Suppressor macrophage treated with lipopolysaccharide for 4 hours (primary cell): ENCODE data around the gene USP37.
A peak's percentile ranks its signal among the peaks of the same experiment; 100 is the strongest.

Source experiments
- DNase-seq: peaks from one replicate; pipeline ENCODE4 v3.0.0-alpha.2; 2020

Gene USP37

GRCh38 chr2:218472988-218473387, 95.2 kb downstream of the USP37 start:
- peak; percentile 13 for DNase-seq

DNA sequence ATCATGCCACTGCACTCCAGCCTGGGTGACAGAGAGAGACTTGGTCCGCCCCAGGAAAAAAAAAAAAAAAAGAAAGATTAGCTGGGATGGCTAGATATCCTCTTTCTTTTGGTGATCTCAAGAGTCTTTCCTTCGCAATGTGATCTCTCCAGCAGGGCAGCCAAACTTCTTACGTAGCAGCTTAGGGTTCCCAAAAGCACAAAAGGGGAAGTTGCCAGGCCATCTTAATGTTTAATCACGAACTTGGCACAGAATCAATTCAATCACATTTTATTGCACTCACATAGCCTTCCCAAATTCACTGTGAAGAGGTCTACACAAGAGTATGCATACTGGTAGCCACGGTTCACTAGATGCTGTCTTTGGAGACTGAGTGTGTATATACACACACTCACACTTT, 96.2 kb downstream of the USP37 start:
- peak; percentile 87 for DNase-seq

DNA sequence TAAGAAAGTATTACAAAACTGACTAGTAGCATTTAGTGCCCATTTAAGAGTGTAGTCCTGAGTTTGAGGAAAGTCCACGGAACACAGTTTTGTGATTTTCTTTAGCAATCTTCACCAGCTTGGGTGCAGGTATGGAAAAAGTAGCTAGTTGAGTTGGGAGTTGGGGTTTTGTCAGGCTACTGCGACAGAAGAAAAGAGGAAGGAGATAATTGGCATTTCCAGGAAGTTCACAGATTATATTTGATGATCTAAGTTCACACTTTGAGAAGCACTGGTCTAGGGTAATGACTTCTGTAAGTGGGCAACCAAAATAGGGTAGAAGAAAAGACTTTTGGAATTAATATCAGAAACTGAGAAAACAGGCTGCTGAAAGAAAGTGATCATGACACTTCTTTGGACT, 97.1 kb downstream of the USP37 start:
- DNase-seq, result peak; percentile 30

DNA sequence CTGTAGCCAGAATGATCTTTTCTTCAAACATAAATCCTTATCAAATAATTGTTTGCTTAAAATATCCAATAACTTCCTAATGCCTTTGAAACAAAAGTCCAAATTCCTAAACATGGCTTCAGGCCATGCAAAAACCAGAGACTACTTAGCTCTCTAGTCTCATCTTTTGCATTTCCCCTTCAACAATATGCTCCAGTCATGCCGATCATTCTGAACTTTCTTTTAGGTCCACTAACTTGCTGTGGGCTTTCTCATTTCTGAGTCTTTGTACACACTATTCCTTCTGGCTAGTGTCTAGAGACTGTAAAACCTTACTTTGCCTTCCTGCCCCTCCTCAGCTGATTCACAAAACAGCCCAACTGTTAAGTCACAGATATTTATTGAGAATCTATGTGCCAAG, 97.7 kb downstream of the USP37 start:
- DNase-seq, result no peak

GRCh38 chr2:218465987-218466633, 102.0 kb downstream of the USP37 start:
- DNase-seq, result peak; percentile 42

DNA sequence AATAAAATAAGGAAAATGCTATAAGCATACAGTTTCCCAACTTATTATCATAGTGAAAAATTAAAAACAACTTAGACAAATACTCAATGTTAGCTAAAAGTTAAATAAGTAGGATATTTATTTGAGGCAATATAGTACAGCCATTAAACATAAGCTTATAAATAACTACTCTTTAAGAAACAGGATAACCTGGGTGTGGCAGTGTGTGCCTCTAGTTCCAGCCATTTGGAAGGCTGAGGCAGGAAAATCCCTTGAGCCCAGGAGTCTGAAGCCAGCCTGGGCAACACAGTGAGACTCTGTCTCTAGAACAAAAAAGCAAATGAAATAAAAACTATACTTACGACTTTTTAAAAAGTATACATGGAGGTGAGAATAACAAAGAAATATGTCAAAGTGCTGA, 109.6 kb downstream of the USP37 start:
- no peak for DNase-seq

GRCh38 chr2:218456849-218457248, 111.3 kb downstream of the USP37 start:
- no peak for DNase-seq

DNA sequence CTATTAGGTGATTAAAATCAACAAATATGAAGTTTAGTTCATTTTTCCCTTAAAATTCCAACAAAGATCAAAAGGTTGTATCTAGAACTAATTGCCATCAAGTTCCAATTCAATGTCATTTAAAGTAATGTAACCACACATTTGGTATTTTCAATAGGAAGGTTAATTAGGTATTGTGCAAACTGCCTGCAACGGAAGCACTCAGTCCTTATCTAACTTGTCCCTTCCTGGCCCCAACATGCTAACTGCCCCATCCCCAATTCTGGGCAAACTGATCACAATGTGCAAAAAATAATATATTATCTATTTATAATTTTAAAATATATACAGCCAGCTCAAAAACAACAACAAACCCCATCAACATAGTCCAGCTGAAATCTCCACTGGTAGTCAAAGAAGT, 116.1 kb downstream of the USP37 start:
- DNase-seq, result no peak

DNA sequence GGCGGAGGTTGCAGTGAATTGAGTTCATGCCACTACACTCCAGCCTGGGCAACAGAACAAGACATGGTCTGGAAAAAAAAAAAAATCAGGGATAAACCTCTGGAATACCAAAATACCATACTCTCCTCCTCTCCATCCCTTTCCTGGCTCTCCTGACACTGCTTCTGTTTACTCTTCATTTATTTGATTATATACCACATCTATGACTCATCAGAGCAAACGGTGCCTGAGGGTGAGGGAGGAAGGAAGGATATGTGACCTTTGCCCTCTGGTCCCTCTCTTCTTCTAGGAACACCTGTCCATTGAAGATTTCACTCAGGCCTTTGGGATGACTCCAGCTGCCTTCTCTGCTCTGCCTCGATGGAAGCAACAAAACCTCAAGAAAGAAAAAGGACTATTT, 119.2 kb downstream of the USP37 start:
- no peak for DNase-seq

- no peak for DNase-seq
Observed at GRCh38 chr2:218447072-218447471, 121.1 kb downstream of the USP37 start.

DNA sequence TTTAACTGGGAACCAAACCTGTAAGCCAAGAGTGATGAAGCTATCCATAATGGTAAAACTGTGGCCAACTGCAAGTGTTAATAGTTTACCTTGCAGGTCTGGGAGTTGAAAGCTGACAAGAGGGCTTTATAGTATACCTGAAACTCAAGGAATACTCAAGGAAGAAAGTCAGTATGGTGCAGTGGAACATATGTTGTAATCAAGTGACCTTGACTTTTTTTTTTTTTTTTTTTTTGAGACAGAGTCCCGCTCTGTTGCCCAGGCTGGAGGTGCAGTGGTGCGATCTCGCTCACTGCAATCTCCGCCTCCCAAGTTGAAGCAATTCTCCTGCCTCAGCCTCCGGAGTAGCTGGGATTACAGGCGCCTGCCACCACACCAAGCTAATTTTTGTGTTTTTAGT, 121.6 kb downstream of the USP37 start:
- DNase-seq, result no peak

GRCh38 chr2:218445602-218446001, 122.5 kb downstream of the USP37 start:
- no peak for DNase-seq

DNA sequence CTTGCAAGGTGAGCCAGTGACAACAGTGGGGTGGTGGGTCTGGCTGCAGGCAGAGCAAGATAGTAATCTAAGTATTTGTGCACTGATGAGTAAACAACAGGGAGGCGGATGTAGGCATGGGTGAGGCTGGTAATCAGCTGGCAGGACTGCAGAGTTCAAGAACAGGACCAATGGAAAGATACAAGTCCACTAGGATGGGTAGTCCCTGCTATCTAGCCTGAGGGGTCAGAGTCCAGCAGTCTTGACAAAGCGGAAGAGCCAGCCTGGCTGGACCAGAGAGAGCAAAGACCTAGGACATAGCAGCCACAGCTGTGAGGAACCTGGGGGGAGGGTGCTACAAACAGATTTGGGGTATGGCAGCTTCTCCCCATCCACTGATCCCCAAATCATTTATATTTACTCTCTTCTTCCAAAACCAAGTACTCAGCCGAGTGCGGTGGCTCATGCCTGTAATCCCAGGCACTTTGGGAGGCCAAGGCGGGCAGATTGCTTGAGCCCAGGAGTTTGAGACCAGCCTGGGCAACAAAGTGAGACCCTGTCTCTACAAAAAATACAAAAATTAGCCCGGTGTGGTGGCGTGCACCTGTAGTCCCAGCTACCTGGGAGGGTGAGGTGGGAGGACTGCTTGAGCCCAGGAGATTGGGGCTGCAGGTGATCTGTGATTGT, 123.3 kb downstream of the USP37 start:
- DNase-seq, result no peak

GRCh38 chr2:218438596-218438995, 129.6 kb downstream of the USP37 start:
- DNase-seq, result peak; percentile 26

DNA sequence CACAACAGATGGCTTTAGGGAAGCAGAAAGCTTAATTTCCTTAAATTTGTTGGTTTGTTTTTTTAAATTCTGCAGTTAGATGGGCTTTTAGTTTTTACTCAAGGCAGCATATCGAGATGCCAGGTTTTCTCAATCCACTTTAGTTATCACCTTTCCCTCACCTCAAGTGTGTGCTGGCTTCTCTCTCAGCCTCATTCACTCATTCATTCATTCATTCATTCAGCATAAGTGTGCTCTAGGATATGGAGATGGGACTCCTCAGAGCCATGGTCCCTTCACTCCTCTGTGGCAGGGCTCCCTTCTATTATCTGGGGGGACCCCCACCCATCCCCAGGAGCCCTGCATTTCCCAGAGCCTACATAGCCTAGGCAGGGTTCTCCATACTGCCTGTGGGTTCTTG, 130.2 kb downstream of the USP37 start:
- no peak for DNase-seq

GRCh38 chr2:218436992-218437391, 131.2 kb downstream of the USP37 start:
- DNase-seq, result no peak

GRCh38 chr2:218435003-218435982, 132.9 kb downstream of the USP37 start:
- DNase-seq, result no peak

GRCh38 chr2:218434456-218434855, 133.7 kb downstream of the USP37 start:
- DNase-seq, result no peak

- DNase-seq, result no peak
Observed at GRCh38 chr2:218432676-218433365, 135.3 kb downstream of the USP37 start.

- DNase-seq, result no peak
Observed at GRCh38 chr2:218431878-218432277, 136.3 kb downstream of the USP37 start.

- DNase-seq, result no peak
Observed at GRCh38 chr2:218430721-218431120, 137.4 kb downstream of the USP37 start.

DNA sequence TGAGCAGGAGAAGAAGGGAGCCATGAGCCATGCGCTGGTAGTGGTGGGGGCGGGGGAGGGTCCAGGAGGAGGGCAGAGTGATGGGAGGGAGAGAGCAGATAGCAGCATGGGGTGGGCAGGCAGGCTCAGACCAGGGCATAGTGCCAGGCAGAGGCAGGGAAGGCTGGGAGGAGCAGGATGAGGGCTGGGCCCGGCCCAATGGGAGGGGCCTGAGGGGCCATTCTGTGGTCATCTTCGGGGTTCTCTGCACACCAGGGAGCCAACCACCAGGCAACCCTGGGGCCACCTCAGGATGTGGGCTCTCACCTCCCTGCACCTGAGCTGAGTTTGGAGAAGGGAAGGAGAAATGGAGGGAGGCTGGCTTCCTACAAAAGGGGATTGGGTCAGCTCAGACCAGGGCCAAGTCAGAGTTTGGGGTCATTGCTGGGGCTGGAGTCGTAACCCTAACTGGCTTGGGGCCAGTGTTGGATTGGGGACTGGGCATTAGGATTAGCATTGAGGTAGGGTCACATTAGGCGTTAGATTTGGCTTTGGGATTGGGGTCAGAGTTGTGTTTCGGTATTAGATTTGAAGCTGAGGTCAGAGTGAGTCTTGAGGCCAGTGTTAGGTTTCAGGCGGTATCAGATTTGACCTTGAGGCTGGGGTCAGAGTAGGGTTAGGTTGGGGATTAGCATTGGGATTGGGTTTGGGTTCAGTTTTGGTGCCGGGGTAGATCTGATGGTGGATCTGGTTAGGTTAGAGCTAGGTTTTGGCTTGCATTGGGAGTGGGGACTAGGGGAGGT, 138.0 kb downstream of the USP37 start:
- DNase-seq, result no peak
